Nephron (organoid): ENCODE data around the gene HNRNPA1.
"Not testable (repeated sequence)": the region's sequence is repeated elsewhere in the genome, so short reads cannot be mapped to it uniquely, and the experiment has no call there.

Experiments
- H3K27ac Mint-ChIP-seq, 3 experiments: 2 replicates each; pipeline ENCODE4 v1.8.0; 2020; ENCODE audit warnings: mixed read lengths in 3 of 3, mild to moderate bottlenecking in 2 of 3, moderate library complexity in 1 of 3
- H3K27me3 Mint-ChIP-seq: 2 replicates; pipeline ENCODE4 v1.8.0; 2021; ENCODE audit warnings: low read depth, mild to moderate bottlenecking, moderate library complexity, mixed read lengths
- H3K36me3 Mint-ChIP-seq: 2 replicates; pipeline ENCODE4 v1.8.0; 2020; ENCODE audit warnings: low read depth, mixed read lengths
- H3K4me1 Mint-ChIP-seq: 2 replicates; pipeline ENCODE4 v1.8.0; 2020; ENCODE audit warnings: mixed read lengths
- H3K4me3 Mint-ChIP-seq, 3 experiments: 2 replicates each; pipeline ENCODE4 v1.8.0; 2020; ENCODE audit warnings: mild to moderate bottlenecking in 3 of 3, mixed read lengths in 3 of 3, moderate library complexity in 2 of 3
- H3K9me3 Mint-ChIP-seq: 2 replicates; pipeline ENCODE4 v1.8.0; 2020; ENCODE audit warnings: mixed read lengths
- TF ChIP-seq, protein P1 (sequence below), 3 experiments: fragments of 200-600 bp; sonication (generic); IDR thresholded peaks; one replicate each; pipeline ENCODE4 v1.5.0; 2021; ENCODE audit warnings: antibody characterized with exemption in 3 of 3; ENCODE audit not compliant: unreplicated experiment in 3 of 3

Gene HNRNPA1

GRCh38 chr12:54280468-54281260 lies at the start of gene HNRNPA1:
HNRNPA1 (plus strand) TSS chr12:54280726; CDS start chr12:54280808, 82 bp downstream.
- H3K9me3 Mint-ChIP-seq: no peaks in the 10 kb centered on the region
- peaks cover 51% of the 10 kb centered on the region for H3K4me1 Mint-ChIP-seq
- peaks cover 6% of the 10 kb centered on the region for H3K36me3 Mint-ChIP-seq
- no peak within 1 kb of the TSS for H3K4me3 Mint-ChIP-seq
- TF ChIP-seq, protein P1, sequence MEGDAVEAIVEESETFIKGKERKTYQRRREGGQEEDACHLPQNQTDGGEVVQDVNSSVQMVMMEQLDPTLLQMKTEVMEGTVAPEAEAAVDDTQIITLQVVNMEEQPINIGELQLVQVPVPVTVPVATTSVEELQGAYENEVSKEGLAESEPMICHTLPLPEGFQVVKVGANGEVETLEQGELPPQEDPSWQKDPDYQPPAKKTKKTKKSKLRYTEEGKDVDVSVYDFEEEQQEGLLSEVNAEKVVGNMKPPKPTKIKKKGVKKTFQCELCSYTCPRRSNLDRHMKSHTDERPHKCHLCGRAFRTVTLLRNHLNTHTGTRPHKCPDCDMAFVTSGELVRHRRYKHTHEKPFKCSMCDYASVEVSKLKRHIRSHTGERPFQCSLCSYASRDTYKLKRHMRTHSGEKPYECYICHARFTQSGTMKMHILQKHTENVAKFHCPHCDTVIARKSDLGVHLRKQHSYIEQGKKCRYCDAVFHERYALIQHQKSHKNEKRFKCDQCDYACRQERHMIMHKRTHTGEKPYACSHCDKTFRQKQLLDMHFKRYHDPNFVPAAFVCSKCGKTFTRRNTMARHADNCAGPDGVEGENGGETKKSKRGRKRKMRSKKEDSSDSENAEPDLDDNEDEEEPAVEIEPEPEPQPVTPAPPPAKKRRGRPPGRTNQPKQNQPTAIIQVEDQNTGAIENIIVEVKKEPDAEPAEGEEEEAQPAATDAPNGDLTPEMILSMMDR (IDR thresholded peaks at IDR 0.05; ENCODE audit: unreplicated experiment in 3 of 3): no peak
- no peaks in the 10 kb centered on the region for H3K27me3 Mint-ChIP-seq
- H3K27ac Mint-ChIP-seq: no peak within 1 kb of the TSS

GRCh38 chr12:54231269-54231668 lies 49.3 kb upstream of the HNRNPA1 start:
- Mint-ChIP-seq H3K27ac (peak overlapping the region in 2 of 3 experiments; percentile 39 to 53), H3K36me3 (peaks cover 24% of the 10 kb centered on the region), H3K4me1 (peaks cover 52% of the 10 kb centered on the region)
- H3K27me3 Mint-ChIP-seq, H3K9me3 Mint-ChIP-seq, H3K4me3 Mint-ChIP-seq: not testable (repeated sequence)

DNA sequence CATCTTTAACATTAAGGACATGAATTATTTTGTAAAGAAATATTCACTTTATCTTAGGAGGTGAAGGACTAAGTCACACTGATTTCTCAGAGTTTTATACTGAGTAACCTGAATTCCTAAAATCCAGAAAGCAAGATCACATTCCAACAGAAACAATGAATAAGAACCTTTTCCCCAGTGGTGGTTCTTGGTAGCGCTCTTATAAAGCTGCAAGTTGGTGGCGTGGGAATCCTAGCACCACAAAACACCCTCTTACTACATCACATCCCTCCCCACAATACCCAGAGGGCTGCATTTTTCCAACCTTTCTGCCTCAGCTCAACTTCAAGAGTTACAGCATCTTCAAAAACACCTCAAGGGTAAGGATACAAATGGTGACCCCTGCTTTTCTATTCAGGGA lies 47.7 kb upstream of the HNRNPA1 start:
- peaks cover 50% of the 10 kb centered on the region for H3K4me1 Mint-ChIP-seq
- no peaks in the 10 kb centered on the region for H3K9me3 Mint-ChIP-seq
- no peak overlapping the region for H3K4me3 Mint-ChIP-seq
- no peaks in the 10 kb centered on the region for H3K27me3 Mint-ChIP-seq
- H3K27ac Mint-ChIP-seq: peak overlapping the region; percentile 28 to 62 (median 35)
- TF ChIP-seq, protein P1 (IDR thresholded peaks at IDR 0.05; ENCODE audit: unreplicated experiment in 3 of 3): peak in 1 of 3 experiments; percentile 14
- peaks cover 39% of the 10 kb centered on the region for H3K36me3 Mint-ChIP-seq

- TF ChIP-seq, protein P1 (IDR thresholded peaks at IDR 0.05; ENCODE audit: unreplicated experiment in 3 of 3): no peak
- H3K9me3 Mint-ChIP-seq: no peaks in the 10 kb centered on the region
- no peaks in the 10 kb centered on the region for H3K27me3 Mint-ChIP-seq
- H3K36me3 Mint-ChIP-seq: peaks cover 65% of the 10 kb centered on the region
- no peak overlapping the region for H3K4me3 Mint-ChIP-seq
- peak overlapping the region in 2 of 3 experiments; percentile 21 to 78 for H3K27ac Mint-ChIP-seq
- H3K4me1 Mint-ChIP-seq: peaks cover 34% of the 10 kb centered on the region
Measured at GRCh38 chr12:54238531-54238930, 42.0 kb upstream of the HNRNPA1 start.

DNA sequence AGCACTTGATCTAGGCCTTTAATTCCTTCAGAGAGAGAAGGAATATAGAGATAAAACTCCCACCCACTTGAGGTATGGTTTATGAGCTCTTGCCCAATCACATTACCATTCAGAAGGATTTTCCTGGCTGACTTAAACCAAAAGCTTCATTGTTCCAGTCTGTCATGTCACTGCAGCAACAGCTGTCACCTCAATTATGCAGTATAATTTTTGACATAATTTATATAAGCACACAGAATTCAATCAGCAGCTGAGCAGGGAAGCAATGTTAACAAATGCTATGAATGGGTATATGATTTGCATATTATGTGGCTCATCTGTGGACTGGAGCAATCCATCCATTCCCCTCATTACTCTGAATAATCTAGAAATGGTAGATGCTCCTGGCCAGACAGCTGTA lies 40.9 kb upstream of the HNRNPA1 start:
- Mint-ChIP-seq H3K4me3 (no peak overlapping the region), H3K4me1 (peaks cover 31% of the 10 kb centered on the region), H3K36me3 (peaks cover 62% of the 10 kb centered on the region), H3K9me3 (no peaks in the 10 kb centered on the region), H3K27ac (peak overlapping the region; percentile 55 to 74 (median 67)), H3K27me3 (no peaks in the 10 kb centered on the region)
- TF ChIP-seq, protein P1 (IDR thresholded peaks at IDR 0.05; ENCODE audit: unreplicated experiment in 3 of 3): no peak

DNA sequence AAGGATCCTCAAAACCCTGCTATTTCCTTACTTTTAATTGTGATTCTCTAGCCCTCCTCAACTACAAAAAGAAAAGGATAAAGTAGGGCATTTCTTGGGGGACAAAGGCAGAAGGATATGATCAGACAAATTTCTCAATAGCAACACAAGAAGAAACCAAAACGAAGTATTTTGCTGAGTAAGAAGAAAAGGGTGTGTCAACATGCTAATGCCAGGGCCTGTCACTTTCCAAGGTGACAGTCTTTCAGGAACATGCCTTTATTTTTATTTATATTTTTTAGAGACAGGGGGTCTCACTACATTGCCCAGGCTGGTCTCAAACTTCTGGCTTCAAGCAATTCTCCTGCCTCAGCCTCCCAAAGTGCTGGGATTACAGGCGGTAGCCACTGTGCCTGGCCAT lies 40.4 kb upstream of the HNRNPA1 start:
- peaks cover 28% of the 10 kb centered on the region for H3K4me1 Mint-ChIP-seq
- no peak overlapping the region for H3K4me3 Mint-ChIP-seq
- peaks cover 60% of the 10 kb centered on the region for H3K36me3 Mint-ChIP-seq
- H3K9me3 Mint-ChIP-seq: no peaks in the 10 kb centered on the region
- H3K27me3 Mint-ChIP-seq: no peaks in the 10 kb centered on the region
- TF ChIP-seq, protein P1 (IDR thresholded peaks at IDR 0.05; ENCODE audit: unreplicated experiment in 3 of 3): no peak
- H3K27ac Mint-ChIP-seq: peak overlapping the region in 1 of 3 experiments; percentile 55
